Testis (tissue), 3 donors: ENCODE measurements around the gene PKIG. TPM values are rescaled to one million over a fixed set of nuclear protein-coding genes. Genes with fewer than 3 reads are reported as not detected.
A peak's percentile ranks its signal among the peaks of the same experiment; 100 is the strongest.

Experiments
- DNase-seq: peaks from one replicate; pipeline ENCODE4 v3.0.0-alpha.2; 2019
- H3K27ac ChIP-seq, 2 donors: fragments of 200-600 bp; sonication (generic); one replicate each; pipeline ENCODE4 v1.5.1; 2019
- H3K27me3 ChIP-seq: fragments of 200-600 bp; sonication (generic); one replicate; pipeline ENCODE4 v1.5.1; 2019
- H3K36me3 ChIP-seq: fragments of 200-600 bp; sonication (generic); one replicate; pipeline ENCODE4 v1.5.1; 2017; ENCODE audit warnings: low read depth; ENCODE audit errors: missing control alignments
- H3K4me1 ChIP-seq: fragments of 200-600 bp; sonication (generic); one replicate; pipeline ENCODE4 v1.5.1; 2019
- H3K4me3 ChIP-seq, 2 donors: fragments of 200-600 bp; sonication (generic); one replicate each; pipeline ENCODE4 v1.5.1; 2017 to 2019
- H3K9me3 ChIP-seq: fragments of 200-600 bp; sonication (generic); one replicate; pipeline ENCODE4 v1.5.1; 2017
- POLR2A ChIP-seq: fragments of 450-650 bp; IDR thresholded peaks from one replicate; pipeline ENCODE4 v1.6.1; 2017; ENCODE audit warnings: antibody characterized with exemption, mild to moderate bottlenecking, moderate library complexity
- WGBS, 2 donors: methylation state at CpG; one replicate each; pipeline ENCODE4 v1.1.5; 2018; 5-methylcytosine and 5-hydroxymethylcytosine counted together
- intact Hi-C: fragments of 100-400 bp; cut with DNase I; formaldehyde crosslinking; loops from one replicate; pipeline ENCODE4 v1.15.1; 2023; ENCODE audit warnings: low total_unique reads
- polyA plus RNA-seq: library from polyadenylated mRNA; stranded (reverse); fragments of 350-450 nt; fragmentation: Illumina TruSeq; extraction: RNeasy Lipid Tissue Mini Kit (QIAGEN cat#74804); gene quantifications from one replicate; pipeline ENCODE4 v1.2.3, GENCODE V29; 2014; ENCODE audit warnings: low read depth, low replicate concordance; ENCODE audit not compliant: insufficient read depth
- total RNA-seq, 2 donors: library from RNA; depleted of rRNA; stranded (reverse); fragments of >200 nt; gene quantifications; one replicate each; pipeline ENCODE4 v1.2.3, GENCODE V29; 2016
- TF ChIP-seq, protein P1 (sequence below), 3 experiments: fragments of 450-650 bp in 2 of 3; fragments of 200-600 bp in 1 of 3; sonication (generic) in 1 of 3; IDR thresholded peaks; one replicate each; pipeline ENCODE4 v1.5.1; 2016 to 2019; ENCODE audit warnings: antibody characterized with exemption in 3 of 3, mild to moderate bottlenecking in 2 of 3, moderate library complexity in 1 of 3

Gene PKIG
- total and polyA plus RNA-seq, 3 donors from 2014 or later: 66.6 to 180 (median 70.4) TPM

DNA sequence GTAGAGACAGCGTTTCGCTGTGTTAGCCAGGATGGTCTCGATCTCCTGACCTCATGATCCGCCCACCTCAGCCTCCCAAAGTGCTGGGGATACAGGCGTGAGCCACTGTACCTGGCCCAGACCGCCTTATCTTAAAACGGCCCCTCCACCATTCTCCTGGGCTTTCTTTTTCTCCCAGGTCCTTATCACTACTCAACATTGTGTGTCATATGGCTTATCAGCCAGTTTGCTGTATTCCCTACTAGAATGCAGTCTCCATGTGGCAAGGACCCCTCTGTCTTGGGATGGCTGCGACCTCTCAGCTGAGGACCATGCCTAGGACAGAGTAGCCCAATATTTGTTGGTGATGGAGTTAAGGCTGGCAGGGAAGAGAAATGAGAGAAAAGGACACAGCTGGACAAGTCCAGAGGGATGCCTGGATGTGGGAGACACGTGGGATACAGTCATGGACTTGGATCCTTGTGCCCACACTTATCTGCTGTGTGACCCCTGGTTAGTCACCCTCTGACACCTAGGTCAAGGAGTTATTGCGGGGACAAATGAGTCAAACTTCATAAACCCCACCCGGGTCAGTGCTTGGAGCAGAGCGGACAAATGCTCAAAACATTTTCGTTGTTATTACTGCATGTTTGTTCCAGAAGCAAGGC lies 45.1 kb downstream of the PKIG start:
- WGBS, 2 donors: 82 to 89% methylated on average over 13 of the region's 13 CpGs
- H3K27ac ChIP-seq: no peak overlapping the region

DNA sequence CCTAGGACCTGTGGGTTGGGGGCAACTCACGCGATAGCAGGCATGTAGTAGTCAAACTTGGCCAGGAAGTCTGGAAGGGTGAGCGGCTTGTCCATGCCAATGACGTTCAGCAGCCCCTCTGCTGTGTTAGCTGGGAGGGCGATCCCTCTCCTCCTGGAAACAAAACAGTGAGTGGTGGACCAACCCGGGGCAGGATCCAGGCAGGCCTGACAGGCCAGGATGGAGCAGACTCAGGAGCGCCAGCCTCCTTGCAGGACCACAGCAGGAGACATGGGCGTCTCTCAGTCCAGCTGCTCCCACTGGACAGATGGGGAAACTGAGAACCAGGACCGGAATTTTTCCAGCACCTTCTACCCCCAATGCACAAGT lies 46.6 kb downstream of the PKIG start:
- TF ChIP-seq, protein P1, sequence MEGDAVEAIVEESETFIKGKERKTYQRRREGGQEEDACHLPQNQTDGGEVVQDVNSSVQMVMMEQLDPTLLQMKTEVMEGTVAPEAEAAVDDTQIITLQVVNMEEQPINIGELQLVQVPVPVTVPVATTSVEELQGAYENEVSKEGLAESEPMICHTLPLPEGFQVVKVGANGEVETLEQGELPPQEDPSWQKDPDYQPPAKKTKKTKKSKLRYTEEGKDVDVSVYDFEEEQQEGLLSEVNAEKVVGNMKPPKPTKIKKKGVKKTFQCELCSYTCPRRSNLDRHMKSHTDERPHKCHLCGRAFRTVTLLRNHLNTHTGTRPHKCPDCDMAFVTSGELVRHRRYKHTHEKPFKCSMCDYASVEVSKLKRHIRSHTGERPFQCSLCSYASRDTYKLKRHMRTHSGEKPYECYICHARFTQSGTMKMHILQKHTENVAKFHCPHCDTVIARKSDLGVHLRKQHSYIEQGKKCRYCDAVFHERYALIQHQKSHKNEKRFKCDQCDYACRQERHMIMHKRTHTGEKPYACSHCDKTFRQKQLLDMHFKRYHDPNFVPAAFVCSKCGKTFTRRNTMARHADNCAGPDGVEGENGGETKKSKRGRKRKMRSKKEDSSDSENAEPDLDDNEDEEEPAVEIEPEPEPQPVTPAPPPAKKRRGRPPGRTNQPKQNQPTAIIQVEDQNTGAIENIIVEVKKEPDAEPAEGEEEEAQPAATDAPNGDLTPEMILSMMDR (IDR thresholded peaks at IDR 0.05): no peak
- no peak for TF ChIP-seq POLR2A
- Histone ChIP-seq H3K27ac (no peak overlapping the region), H3K36me3 (no peaks in the 10 kb centered on the region), H3K4me3 (no peak overlapping the region), H3K27me3 (no peaks in the 10 kb centered on the region), H3K9me3 (no peaks in the 10 kb centered on the region), H3K4me1 (peaks cover 7% of the 10 kb centered on the region)
- intact Hi-C loops: no loop called here
- 81 to 92% methylated on average over 9 of the region's 9 CpGs for WGBS, 2 donors
- no peak for DNase-seq

More for the DNA sequence above, 45.1 kb downstream of the PKIG start:
- intact Hi-C loops: no loop called here
- Histone ChIP-seq H3K4me3 (no peak overlapping the region), H3K27me3 (no peaks in the 10 kb centered on the region), H3K9me3 (no peaks in the 10 kb centered on the region), H3K4me1 (peaks cover 6% of the 10 kb centered on the region), H3K36me3 (no peaks in the 10 kb centered on the region)
- no peak for DNase-seq
- TF ChIP-seq, protein P1 (IDR thresholded peaks at IDR 0.05): no peak
- no peak for TF ChIP-seq POLR2A

DNA sequence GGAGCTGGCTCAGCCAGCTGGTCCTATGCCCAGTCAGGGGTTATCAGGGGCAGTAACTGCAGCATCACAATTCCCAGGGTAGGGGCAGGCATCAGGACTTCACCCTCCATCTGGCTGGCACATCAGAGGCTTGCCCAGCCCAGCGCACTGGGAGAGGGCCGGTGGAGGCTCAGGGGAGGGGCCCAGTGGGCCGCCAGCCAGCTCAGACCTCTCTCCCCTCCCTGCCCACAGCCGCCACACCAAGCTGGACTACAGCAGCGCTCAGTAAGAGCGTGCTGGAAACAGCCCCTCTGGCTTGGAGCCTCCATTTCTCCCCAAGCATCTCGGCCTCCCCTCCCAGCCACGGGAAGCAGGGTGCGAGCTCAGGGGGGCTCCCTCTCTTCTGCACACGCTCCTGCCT lies 47.2 kb downstream of the PKIG start:
- no peak overlapping the region for H3K4me3 ChIP-seq
- peaks cover 7% of the 10 kb centered on the region for H3K4me1 ChIP-seq
- H3K36me3 ChIP-seq: no peaks in the 10 kb centered on the region
- no peak for TF ChIP-seq POLR2A
- TF ChIP-seq, protein P1 (IDR thresholded peaks at IDR 0.05): no peak
- WGBS, 2 donors: 69 to 73% methylated on average over 7 to 10 of the region's 10 CpGs
- no peak for DNase-seq
- H3K9me3 ChIP-seq: no peaks in the 10 kb centered on the region
- intact Hi-C loops: no loop called here
- no peaks in the 10 kb centered on the region for H3K27me3 ChIP-seq
- H3K27ac ChIP-seq: peak overlapping the region in 1 of 2 donors; percentile 55

DNA sequence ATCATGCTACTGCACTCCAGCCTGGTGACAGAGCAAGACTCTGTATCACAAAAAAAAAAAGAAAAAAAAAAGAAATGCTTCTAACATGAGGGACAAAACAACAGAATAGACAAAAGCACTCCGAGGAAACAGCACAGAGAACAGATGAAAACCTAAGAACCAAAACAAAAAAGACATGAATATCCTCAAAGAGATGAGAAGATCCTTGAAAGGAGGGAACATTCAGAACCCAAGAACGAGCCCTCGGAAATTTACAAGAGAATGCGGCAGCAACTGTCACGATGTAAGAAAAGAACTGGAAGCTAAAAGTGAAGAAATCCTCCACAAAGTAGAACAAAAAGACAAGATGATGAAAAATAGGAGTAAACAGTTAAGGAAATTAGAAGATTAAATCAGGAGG lies 47.9 kb downstream of the PKIG start:
- H3K36me3 ChIP-seq: no peaks in the 10 kb centered on the region
- H3K27me3 ChIP-seq: no peaks in the 10 kb centered on the region
- no peaks in the 10 kb centered on the region for H3K9me3 ChIP-seq
- peak overlapping the region; percentile 7 to 55 for H3K27ac ChIP-seq
- peaks cover 7% of the 10 kb centered on the region for H3K4me1 ChIP-seq
- intact Hi-C loops: no loop called here
- DNase-seq: no peak
- 60 to 61% methylated on average over 5 of the region's 5 CpGs for WGBS, 2 donors
- TF ChIP-seq, protein P1 (IDR thresholded peaks at IDR 0.05): no peak
- no peak for TF ChIP-seq POLR2A
- no peak overlapping the region for H3K4me3 ChIP-seq
